ENCODE data around the gene AQP12A. TPM values are rescaled to one million over a fixed set of nuclear protein-coding genes. Genes with fewer than 3 reads are reported as not detected.

AQP12A gene
- total and polyA plus RNA-seq, 8 donors, result not detected

DNA sequence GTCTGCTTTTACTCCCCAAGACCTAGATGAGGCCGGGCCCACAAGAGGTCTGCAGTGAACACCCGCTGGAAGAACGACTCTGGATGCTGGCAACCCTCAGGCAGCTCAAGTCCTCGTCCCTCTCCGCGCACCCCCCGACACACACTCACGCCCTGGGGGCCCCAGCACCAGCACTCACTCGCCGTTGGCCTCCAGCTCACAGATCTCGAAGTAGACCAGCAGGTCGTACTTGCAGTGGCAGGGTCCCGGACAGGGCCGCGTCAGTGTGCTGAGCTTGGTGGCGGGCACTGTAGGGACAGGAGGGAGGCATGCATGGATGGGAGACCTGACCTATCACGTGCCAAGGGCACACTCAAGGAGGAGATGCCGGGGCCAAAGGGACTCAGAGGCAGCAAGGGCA, 49.4 kb downstream of the AQP12A start:
- H3K36me3 ChIP-seq, result no peaks in the 10 kb centered on the region
- no peak for DNase-seq
- TF ChIP-seq POLR2AphosphoS5 (IDR thresholded peaks at IDR 0.05), result no peak
- H3K27ac ChIP-seq, result no peak overlapping the region
- intact Hi-C loops (cut with DNase I; ENCODE audit: low total_unique reads), result no loop called here
- H3K27me3 ChIP-seq, result peaks cover 0 to 9% (median 0%) of the 10 kb centered on the region in 3 donors
- WGBS, 5 donors, result 76 to 84% (median 80%) methylated on average over 11 to 18 of the region's 18 CpGs
- H3K4me3 ChIP-seq, result no peak overlapping the region
- H3K4me1 ChIP-seq, result no peaks in the 10 kb centered on the region
- no peaks in the 10 kb centered on the region for H3K9me3 ChIP-seq

DNA sequence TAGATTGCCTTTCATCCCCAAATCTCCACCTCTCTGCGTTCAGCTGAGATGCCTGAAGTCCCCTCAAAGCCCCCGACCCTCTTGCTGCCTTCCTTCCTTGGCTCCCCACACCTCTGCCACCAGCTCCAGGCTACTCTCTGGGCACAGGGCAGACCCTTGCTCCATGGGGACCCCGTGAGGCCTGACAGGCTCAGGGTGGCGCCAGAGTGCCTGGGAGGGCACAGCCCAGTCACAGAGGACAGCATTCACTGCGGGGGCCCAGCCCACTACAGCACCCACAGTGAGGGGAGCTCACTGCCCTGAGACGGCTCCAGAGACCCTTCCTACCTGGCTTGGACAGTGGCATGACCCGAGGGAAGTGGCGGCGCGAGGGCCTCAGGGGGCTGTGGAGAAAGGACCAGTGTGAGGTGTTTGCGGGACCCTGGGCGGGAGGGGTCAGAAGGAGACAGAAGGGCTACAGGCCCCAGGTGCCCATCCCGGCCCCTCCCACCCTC, 51.0 kb downstream of the AQP12A start:
- DNase-seq, result no peak
- Histone ChIP-seq H3K27ac (no peak overlapping the region), H3K4me3 (no peak overlapping the region), H3K9me3 (no peaks in the 10 kb centered on the region), H3K36me3 (no peaks in the 10 kb centered on the region), H3K4me1 (no peaks in the 10 kb centered on the region), H3K27me3 (no peaks in the 10 kb centered on the region)
- WGBS, 5 donors, result 78 to 85% (median 82%) methylated on average over 5 to 13 of the region's 13 CpGs
- intact Hi-C loops (cut with DNase I; ENCODE audit: low total_unique reads), result no loop called here
- TF ChIP-seq, protein P1, sequence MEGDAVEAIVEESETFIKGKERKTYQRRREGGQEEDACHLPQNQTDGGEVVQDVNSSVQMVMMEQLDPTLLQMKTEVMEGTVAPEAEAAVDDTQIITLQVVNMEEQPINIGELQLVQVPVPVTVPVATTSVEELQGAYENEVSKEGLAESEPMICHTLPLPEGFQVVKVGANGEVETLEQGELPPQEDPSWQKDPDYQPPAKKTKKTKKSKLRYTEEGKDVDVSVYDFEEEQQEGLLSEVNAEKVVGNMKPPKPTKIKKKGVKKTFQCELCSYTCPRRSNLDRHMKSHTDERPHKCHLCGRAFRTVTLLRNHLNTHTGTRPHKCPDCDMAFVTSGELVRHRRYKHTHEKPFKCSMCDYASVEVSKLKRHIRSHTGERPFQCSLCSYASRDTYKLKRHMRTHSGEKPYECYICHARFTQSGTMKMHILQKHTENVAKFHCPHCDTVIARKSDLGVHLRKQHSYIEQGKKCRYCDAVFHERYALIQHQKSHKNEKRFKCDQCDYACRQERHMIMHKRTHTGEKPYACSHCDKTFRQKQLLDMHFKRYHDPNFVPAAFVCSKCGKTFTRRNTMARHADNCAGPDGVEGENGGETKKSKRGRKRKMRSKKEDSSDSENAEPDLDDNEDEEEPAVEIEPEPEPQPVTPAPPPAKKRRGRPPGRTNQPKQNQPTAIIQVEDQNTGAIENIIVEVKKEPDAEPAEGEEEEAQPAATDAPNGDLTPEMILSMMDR (IDR thresholded peaks at IDR 0.05), result no peak
- TF ChIP-seq POLR2A (IDR thresholded peaks at IDR 0.05), result no peak
- TF ChIP-seq EP300 (IDR thresholded peaks at IDR 0.05), result no peak
- no peak for TF ChIP-seq POLR2AphosphoS5 (IDR thresholded peaks at IDR 0.05)

DNA sequence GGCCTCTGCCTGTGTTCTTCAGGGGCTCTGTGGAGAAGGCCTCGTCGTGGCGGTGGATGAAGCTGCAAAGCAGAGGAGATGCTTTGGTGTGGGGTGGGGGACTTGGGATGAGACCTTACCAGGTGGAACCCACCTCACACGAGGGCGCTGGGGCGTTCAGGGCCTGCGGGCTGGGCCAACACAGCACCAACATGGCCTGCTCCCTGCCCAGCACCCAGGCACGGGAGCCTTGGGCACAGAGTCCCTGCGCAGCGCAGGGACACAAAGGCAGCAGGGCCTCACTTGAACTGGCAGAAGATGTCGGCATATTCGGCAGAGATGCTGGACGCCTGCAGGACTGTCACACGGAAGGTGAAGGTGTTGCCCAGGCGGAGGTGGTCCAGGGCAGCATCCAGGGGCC, 53.8 kb downstream of the AQP12A start:
- no peaks in the 10 kb centered on the region for H3K36me3 ChIP-seq
- TF ChIP-seq, protein P1 (IDR thresholded peaks at IDR 0.05), result no peak
- TF ChIP-seq POLR2A (IDR thresholded peaks at IDR 0.05), result no peak
- TF ChIP-seq EP300 (IDR thresholded peaks at IDR 0.05), result no peak
- TF ChIP-seq POLR2AphosphoS5 (IDR thresholded peaks at IDR 0.05), result no peak
- no peaks in the 10 kb centered on the region for H3K27me3 ChIP-seq
- no peaks in the 10 kb centered on the region for H3K9me3 ChIP-seq
- 91 to 95% (median 93%) methylated on average over 14 to 15 of the region's 15 CpGs for WGBS, 5 donors
- no peaks in the 10 kb centered on the region for H3K4me1 ChIP-seq
- H3K4me3 ChIP-seq, result no peak overlapping the region
- intact Hi-C loops (cut with DNase I; ENCODE audit: low total_unique reads), result no loop called here
- no peak overlapping the region for H3K27ac ChIP-seq
- DNase-seq, result no peak

DNA sequence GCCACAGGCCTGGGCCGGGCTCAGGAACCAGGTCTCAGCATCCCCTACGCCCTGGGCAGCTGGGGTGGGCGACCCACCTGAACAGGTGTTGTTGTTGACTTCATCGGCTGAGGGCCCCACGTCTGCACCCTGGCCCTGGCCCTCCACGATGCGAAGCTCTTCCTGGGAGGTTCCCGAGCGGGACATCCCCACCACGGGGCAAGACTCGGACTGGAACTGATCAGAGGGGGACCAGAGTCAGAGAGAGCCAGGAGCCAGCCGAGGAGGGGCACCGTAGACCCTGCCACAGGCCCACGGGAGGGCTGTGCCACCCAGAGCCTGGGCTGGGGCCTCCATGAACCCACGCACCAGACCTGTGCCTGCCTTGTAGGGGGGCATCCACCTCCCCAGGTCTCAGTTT, 54.3 kb downstream of the AQP12A start:
- Histone ChIP-seq H3K4me3 (no peak overlapping the region), H3K36me3 (no peaks in the 10 kb centered on the region), H3K9me3 (no peaks in the 10 kb centered on the region), H3K27me3 (no peaks in the 10 kb centered on the region), H3K4me1 (no peaks in the 10 kb centered on the region), H3K27ac (no peak overlapping the region)
- no peak for DNase-seq
- intact Hi-C loops (cut with DNase I; ENCODE audit: low total_unique reads), result no loop called here
- TF ChIP-seq, protein P1 (IDR thresholded peaks at IDR 0.05), result no peak
- TF ChIP-seq EP300 (IDR thresholded peaks at IDR 0.05) (no peak), POLR2A (IDR thresholded peaks at IDR 0.05) (no peak), POLR2AphosphoS5 (IDR thresholded peaks at IDR 0.05) (no peak)
- WGBS, 5 donors, result 83 to 100% (median 86%) methylated on average over 1 to 15 of the region's 15 CpGs

DNA sequence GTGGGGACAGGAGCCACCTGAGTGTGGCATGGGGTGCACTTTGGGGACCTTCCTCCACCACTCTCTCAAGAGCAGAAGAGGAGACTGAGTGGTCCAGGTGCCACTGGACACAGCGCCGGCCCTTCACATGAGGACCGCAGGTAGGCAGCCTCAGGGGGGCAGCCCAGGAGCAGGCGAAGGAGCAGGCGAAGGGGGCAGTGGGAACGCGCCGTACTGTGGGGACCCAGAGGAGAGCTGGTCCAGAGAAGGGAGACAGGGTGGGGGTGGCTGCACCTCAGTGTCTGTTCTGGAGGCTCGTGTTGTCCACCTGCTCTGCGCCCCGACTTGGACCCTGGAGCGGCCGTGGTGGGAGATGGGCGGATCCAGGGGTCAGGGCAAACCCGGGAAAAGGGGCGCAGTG, 55.0 kb downstream of the AQP12A start:
- Histone ChIP-seq H3K27ac (no peak overlapping the region), H3K9me3 (no peaks in the 10 kb centered on the region), H3K4me1 (no peaks in the 10 kb centered on the region), H3K36me3 (no peaks in the 10 kb centered on the region), H3K4me3 (no peak overlapping the region), H3K27me3 (no peaks in the 10 kb centered on the region)
- TF ChIP-seq POLR2AphosphoS5 (IDR thresholded peaks at IDR 0.05) (no peak), EP300 (IDR thresholded peaks at IDR 0.05) (no peak), POLR2A (IDR thresholded peaks at IDR 0.05) (no peak)
- TF ChIP-seq, protein P1 (IDR thresholded peaks at IDR 0.05), result no peak
- no peak for DNase-seq
- WGBS, 5 donors, result 89 to 95% (median 92%) methylated on average over 16 of the region's 16 CpGs
- intact Hi-C loops (cut with DNase I; ENCODE audit: low total_unique reads), result no loop called here

All from stomach (tissue), 9 donors.